Keratinocyte (primary cell): Measurements from ENCODE around the gene SPATS2. TPM values are rescaled to one million over a fixed set of nuclear protein-coding genes. Genes with fewer than 3 reads are reported as not detected.

Experiments used
- DNase-seq: peaks from one replicate; pipeline ENCODE4 v3.0.0-alpha.2; 2011; ENCODE audit warnings: low read depth, missing footprints, low spot score
- FAIRE-seq: peaks from 2 replicates; lab custom pipeline; 2011; peaks lifted over from hg19 to GRCh38; lab: Jason Lieb, UNC
- H2AFZ ChIP-seq: 2 replicates; pipeline ENCODE4 v1.6.0; 2012; ENCODE audit warnings: low read length, control low read depth, inconsistent platforms; ENCODE audit not compliant: control insufficient read depth
- H3K27ac ChIP-seq: 2 replicates; pipeline ENCODE4 v1.5.1; 2011; ENCODE audit warnings: low read length; ENCODE audit not compliant: control insufficient read depth, insufficient read depth
- H3K27me3 ChIP-seq: 3 replicates; pipeline ENCODE4 v1.6.0; 2011; ENCODE audit warnings: low read length; ENCODE audit not compliant: control insufficient read depth, insufficient read depth; ENCODE audit errors: extremely low read depth
- H3K36me3 ChIP-seq, 2 experiments: 2 replicates in 1 of 2; 3 replicates in 1 of 2; pipeline ENCODE4 v1.5.1; 2011; ENCODE audit warnings: low read length in 2 of 2, mild to moderate bottlenecking in 1 of 2; ENCODE audit not compliant: control insufficient read depth in 2 of 2, insufficient read depth in 2 of 2; ENCODE audit errors: extremely low read depth in 1 of 2
- H3K4me1 ChIP-seq: 3 replicates; pipeline ENCODE4 v1.5.1; 2011; ENCODE audit warnings: low read length; ENCODE audit not compliant: control insufficient read depth, insufficient read depth; ENCODE audit errors: extremely low read depth
- H3K4me2 ChIP-seq: 3 replicates; pipeline ENCODE4 v1.6.0; 2011; ENCODE audit warnings: low read depth, low read length; ENCODE audit not compliant: control insufficient read depth, insufficient read depth; ENCODE audit errors: extremely low read depth
- H3K4me3 ChIP-seq, 3 experiments: fragments of 200-600 bp in 1 of 3; sonication (generic) in 1 of 3; 2 replicates in 2 of 3; 3 replicates in 1 of 3; pipeline ENCODE4 v1.5.1; 2011 to 2016; ENCODE audit warnings: low read length in 3 of 3, mild to moderate bottlenecking in 3 of 3, control low read depth in 2 of 3, inconsistent platforms in 1 of 3, low read depth in 1 of 3, mixed read lengths in 1 of 3, mixed run types in 1 of 3, moderate library complexity in 1 of 3; ENCODE audit not compliant: control insufficient read depth in 2 of 3, insufficient read depth in 2 of 3; ENCODE audit errors: extremely low read depth in 1 of 3
- H3K79me2 ChIP-seq: 2 replicates; pipeline ENCODE4 v1.6.0; 2012; ENCODE audit warnings: low read length; ENCODE audit not compliant: control insufficient read depth, insufficient read depth
- H3K9ac ChIP-seq: 3 replicates; pipeline ENCODE4 v1.6.0; 2011; ENCODE audit warnings: low read length; ENCODE audit not compliant: control insufficient read depth, insufficient read depth; ENCODE audit errors: extremely low read depth
- H3K9me1 ChIP-seq: 3 replicates; pipeline ENCODE4 v1.6.0; 2011; ENCODE audit warnings: low read length; ENCODE audit not compliant: control insufficient read depth, insufficient read depth; ENCODE audit errors: extremely low read depth
- H3K9me3 ChIP-seq: 2 replicates; pipeline ENCODE4 v1.5.1; 2012; ENCODE audit warnings: low read depth, low read length; ENCODE audit not compliant: control insufficient read depth
- H4K20me1 ChIP-seq: 3 replicates; pipeline ENCODE4 v1.6.0; 2011; ENCODE audit warnings: low read length; ENCODE audit not compliant: control insufficient read depth, insufficient read depth; ENCODE audit errors: extremely low read depth
- CTCF ChIP-seq, 3 experiments: IDR thresholded peaks in 1 of 3; conservative IDR thresholded peaks in 1 of 3; optimal IDR thresholded peaks in 1 of 3; 2 replicates in 2 of 3; 3 replicates in 1 of 3; pipeline versions ENCODE3 to v1.5.1; 2011; ENCODE audit warnings: low read length in 3 of 3, mild to moderate bottlenecking in 3 of 3, moderate library complexity in 2 of 3, control low read depth in 1 of 3, inconsistent platforms in 1 of 3; ENCODE audit not compliant: insufficient read depth in 2 of 3; ENCODE audit errors: extremely low read depth in 1 of 3
- EZH2 ChIP-seq: IDR thresholded peaks from one replicate; pipeline ENCODE4 v1.6.1; 2012; ENCODE audit warnings: inconsistent platforms, mild to moderate bottlenecking, low read length, moderate library complexity
- dilution Hi-C: fragments of 300-500 bp; cut with MboI; formaldehyde crosslinking; loops from one replicate; pipeline ENCODE4 v1.7.0; 2020; ENCODE audit warnings: low sequenced_read_pairs; ENCODE audit not compliant: extremely low pct_ligation_motif_present
- polyA plus RNA-seq, 5 experiments: library from polyadenylated mRNA; depleted of rRNA in 3 of 5; stranded (reverse) in 3 of 5; stranded (forward) in 1 of 5; unstranded in 1 of 5; fragments of >200 nt; gene quantifications; 1 replicate in 1 of 5; 2 replicates in 3 of 5; 3 replicates in 1 of 5; pipeline versions ENCODE4 v1.2.1 to v1.2.3, GENCODE V29; 2011 to 2012; ENCODE audit warnings: missing spikeins in 2 of 5, low read depth in 1 of 5, low replicate concordance in 1 of 5

Gene SPATS2
- polyA plus RNA-seq, 1 donor (not counting 4 experiments of a cell fraction or from before 2014, with no cell fraction given), result 47.9 TPM

GRCh38 chr12:49527361-49528130 lies 160.3 kb downstream of the SPATS2 start:
- FAIRE-seq (no peak), DNase-seq (no peak)

GRCh38 chr12:49529414-49529813 lies 162.2 kb downstream of the SPATS2 start:
- Histone ChIP-seq H3K79me2 (no peaks in the 10 kb centered on the region), H3K9ac (no peak overlapping the region), H3K27ac (no peak overlapping the region), H3K4me2 (no peak overlapping the region), H3K4me3 (no peak overlapping the region), H2AFZ (no peak overlapping the region), H4K20me1 (no peaks in the 10 kb centered on the region), H3K27me3 (no peaks in the 10 kb centered on the region), H3K4me1 (no peaks in the 10 kb centered on the region), H3K9me1 (no peaks in the 10 kb centered on the region), H3K36me3 (peaks cover 10 to 19% of the 10 kb centered on the region in 2 experiments), H3K9me3 (no peaks in the 10 kb centered on the region)
- TF ChIP-seq CTCF (optimal IDR thresholded peaks at IDR 0.05 in 1 of 3, IDR thresholded peaks at IDR 0.05 in 1 of 3, conservative IDR thresholded peaks at IDR 0.05 in 1 of 3; ENCODE audit: extremely low read depth in 1 of 3, insufficient read depth in 2 of 3, low read length in 3 of 3) (no peak), EZH2 (no peak)
- FAIRE-seq, result no peak
- dilution Hi-C loops, result no loop called here
- no peak for DNase-seq

More at GRCh38 chr12:49527361-49528130, 160.3 kb downstream of the SPATS2 start:
- no peak overlapping the region for H2AFZ ChIP-seq
- H3K79me2 ChIP-seq, result no peaks in the 10 kb centered on the region
- TF ChIP-seq CTCF (optimal IDR thresholded peaks at IDR 0.05 in 1 of 3, IDR thresholded peaks at IDR 0.05 in 1 of 3, conservative IDR thresholded peaks at IDR 0.05 in 1 of 3; ENCODE audit: extremely low read depth in 1 of 3, insufficient read depth in 2 of 3, low read length in 3 of 3) (no peak), EZH2 (no peak)
- H3K4me3 ChIP-seq, result no peak overlapping the region
- no peaks in the 10 kb centered on the region for H4K20me1 ChIP-seq
- no peaks in the 10 kb centered on the region for H3K4me1 ChIP-seq
- H3K9me1 ChIP-seq, result no peaks in the 10 kb centered on the region
- H3K4me2 ChIP-seq, result no peak overlapping the region
- H3K27ac ChIP-seq, result no peak overlapping the region
- peaks cover 13 to 20% of the 10 kb centered on the region in 2 experiments for H3K36me3 ChIP-seq
- H3K9me3 ChIP-seq, result no peaks in the 10 kb centered on the region
- no peaks in the 10 kb centered on the region for H3K27me3 ChIP-seq
- dilution Hi-C loops, result no loop called here
- no peak overlapping the region for H3K9ac ChIP-seq
